Mesenteric fat pad (tissue), 1 donor: Measurements from ENCODE around the gene SPACA9. TPM values are rescaled to one million over a fixed set of nuclear protein-coding genes. Genes with fewer than 3 reads are reported as not detected.

Experiments
- DNase-seq: peaks from one replicate; pipeline ENCODE4 v3.0.0-alpha.2; 2020; ENCODE audit warnings: low spot score
- total RNA-seq: library from RNA; stranded (reverse); fragmentation: NEBNext Ultra II Directional; extraction: Animal tissue kit (Norgen Biotek cat#: 25700); gene quantifications from one replicate; pipeline ENCODE4 v1.2.1, GENCODE V29; 2021
- donor health status: DM: yes; HTN: yes; CAD: no.

The SPACA9 gene
- total RNA-seq, 1 donor from 2014 or later = 3.9 TPM

DNA sequence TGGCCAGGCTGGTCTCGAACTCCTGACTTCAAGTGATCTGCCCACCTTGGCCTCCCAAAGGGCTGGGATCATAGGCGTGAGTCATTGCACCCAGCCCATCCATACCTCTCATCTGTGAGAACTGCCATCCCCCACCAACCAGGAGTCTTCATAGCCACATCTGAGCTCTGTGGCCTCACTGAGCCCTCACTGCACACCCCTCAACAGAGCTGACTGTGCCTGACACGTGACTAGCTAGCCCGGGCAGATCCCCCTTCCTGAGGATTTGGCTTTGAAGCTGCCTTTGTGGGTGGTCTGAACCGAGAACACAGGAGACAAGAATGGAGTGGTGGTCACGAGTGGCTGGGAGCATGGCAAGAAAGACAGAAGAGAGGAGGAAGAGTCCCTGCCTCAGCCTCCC, 16.2 kb upstream of the SPACA9 start:
- no peak for DNase-seq

DNA sequence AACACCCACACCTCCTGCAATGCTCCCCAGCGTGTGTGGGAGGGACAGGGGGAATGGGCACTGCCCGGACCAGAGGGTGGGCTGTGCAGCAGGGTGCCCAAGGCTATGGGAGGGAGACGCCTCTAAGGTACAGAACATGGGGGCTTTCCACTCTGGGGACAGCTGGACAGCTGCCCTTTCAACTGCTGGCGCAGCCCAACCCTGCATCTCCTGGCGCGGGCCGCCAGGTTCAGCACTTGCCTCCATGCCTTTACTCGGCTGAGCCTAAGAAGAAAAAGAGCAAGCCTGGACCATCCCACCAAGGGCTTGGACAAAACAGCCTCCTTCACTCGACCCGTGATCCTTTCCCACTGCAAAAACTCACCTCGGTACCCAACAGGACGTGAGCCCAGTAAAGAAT, 15.6 kb upstream of the SPACA9 start:
- DNase-seq = no peak

DNA sequence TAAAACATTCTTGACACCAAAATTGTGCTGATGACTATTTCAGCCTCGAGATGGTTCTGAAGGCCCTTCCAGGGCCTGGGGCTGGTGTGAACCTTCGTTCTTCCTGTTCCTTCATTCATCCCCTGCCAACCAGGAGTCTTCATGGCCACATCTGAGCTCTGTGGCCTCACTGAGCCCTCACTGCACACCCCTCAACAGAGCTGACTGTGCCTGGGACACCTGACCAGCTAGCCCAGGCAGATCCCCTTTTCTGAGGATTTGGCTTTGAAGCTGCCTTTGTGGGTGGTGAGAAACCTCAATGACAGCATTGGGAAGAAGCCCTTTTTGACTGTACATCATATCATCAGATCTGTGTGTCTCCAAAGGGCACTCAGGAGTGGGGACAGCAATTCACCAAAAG, 14.4 kb upstream of the SPACA9 start:
- DNase-seq = no peak

DNA sequence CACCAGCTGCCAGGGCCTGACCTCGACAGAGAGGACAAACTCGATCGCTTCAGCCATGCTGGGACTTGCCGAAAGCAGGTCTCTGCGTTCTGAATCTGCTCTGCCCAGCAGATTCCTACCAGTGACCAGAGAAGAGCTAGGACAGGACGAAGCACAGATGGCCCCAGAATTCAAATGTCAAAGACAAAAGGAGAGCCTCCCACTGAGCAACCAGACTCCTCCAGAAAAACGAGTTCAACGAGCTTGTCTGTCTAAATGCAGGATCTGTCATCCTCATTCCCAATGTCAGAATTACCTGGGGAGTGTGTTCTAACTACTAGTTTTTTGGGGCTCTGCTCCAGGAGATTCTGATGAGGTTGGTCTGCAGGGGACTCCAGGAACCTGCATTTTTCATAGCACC, 14.0 kb upstream of the SPACA9 start:
- DNase-seq = no peak

DNA sequence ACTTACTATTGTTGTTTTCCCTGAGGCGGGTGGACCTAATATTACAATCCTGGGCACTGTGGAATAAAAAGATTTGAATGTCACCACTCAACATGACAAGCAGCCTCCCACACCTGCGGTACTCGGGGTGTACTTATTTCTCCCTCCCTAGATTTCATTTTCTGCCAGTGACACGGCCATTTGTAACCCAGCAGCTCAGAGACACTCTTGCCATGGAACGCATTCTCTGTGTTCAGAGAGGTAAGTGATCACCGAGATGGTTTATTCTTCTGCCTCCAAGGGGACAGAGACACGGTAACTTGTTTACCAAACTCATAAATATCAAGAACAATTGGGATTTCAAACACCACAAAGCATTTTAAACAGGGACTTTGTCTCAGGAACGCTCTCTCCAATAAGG, 11.8 kb upstream of the SPACA9 start:
- DNase-seq = no peak

DNA sequence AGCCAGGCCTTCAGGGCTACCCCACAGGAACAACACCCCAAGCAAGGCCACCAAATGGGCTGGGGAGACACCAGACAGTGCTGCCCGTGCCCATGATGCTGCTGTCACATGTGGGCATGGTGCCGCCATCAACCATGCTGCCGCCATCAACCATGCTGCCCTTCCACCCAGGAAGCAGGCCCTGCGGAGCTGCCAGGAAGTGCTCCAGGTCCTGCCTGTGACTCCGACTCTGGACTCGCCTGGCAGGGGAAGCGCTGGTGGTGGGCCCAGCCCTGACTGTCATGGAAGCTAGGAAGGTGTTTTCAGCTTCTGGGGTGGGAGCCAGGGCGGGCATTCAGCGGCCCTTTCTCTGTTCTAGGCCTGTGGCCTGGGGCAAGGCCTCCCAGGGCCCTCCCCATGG, 9.4 kb upstream of the SPACA9 start:
- no peak for DNase-seq

DNA sequence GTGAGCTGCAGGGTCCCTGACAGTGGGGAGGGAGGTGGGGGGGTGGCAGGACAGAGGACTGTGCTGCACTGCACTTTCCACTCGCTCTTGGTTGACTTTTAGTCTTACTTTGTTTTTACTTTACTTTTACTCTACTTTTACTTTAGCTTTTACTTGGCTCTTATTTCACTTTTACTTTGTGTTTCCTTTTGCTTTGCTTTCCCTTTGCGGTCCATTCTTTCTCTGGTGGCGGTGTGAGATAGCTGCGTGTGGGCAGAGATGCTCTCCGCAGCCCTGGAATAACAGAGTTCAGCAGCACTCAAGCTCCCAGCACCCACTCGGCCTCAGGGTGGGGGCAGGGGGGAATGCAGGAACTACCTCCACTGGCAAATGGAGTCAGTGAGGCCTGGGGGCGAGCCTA, 5.3 kb upstream of the SPACA9 start:
- no peak for DNase-seq

DNA sequence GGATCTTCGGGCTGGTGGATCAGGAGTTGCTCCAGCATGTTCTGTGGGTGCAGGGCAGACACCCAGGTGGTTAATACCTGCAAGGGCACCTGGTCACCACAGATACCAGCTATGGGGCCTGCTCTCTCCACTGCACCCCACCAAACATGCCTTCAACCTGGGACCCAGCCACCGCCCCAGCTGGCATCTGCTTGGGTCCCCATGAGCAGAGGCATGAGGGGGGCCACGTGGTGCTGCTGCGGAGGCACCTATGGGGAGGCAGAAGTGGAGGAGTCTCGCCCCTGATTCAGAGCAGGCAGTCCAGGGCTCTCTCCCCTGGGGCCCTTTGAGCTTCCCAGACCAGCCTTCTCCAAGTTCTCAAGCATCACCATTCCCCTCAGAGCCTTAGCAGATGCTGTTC, 3.5 kb upstream of the SPACA9 start:
- no peak for DNase-seq

DNA sequence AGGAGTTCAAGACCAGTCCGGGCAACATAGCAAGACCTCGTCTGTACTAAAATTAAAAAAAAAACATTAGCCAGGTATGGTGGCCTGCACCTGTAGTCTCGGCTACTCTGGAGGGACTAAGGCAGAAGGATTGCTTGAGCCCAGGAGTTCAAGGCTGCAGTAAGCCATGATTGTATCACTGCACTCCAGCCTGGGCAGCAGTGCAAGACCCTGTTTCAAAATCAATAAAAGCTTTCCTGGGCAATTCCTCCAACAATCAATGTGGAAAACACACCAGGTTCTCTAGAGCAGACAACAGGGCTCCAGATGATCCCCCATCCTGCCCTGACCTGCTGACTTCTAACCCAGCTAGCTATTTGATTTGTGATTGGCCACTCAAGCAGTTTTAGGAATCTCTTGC, 1.8 kb upstream of the SPACA9 start:
- DNase-seq = no peak

DNA sequence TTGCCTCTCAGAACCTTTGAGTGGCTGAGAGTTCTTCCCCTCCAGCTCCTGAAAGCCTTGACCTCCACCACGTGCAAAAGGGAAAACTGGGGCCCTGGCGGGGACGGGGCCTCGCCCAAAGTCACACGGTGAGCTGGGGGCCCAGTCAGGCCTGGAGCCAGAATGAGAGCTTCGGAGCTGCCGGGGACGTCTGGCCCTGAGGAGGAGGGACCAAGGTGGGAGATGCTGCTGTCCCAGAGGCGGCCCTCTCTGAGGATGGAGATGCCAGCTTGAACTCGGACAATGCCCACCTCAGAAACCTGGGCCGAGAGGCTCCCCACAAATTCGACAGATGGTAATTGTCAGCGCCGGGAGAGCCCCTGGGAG, 1.3 kb upstream of the SPACA9 start:
- no peak for DNase-seq

DNA sequence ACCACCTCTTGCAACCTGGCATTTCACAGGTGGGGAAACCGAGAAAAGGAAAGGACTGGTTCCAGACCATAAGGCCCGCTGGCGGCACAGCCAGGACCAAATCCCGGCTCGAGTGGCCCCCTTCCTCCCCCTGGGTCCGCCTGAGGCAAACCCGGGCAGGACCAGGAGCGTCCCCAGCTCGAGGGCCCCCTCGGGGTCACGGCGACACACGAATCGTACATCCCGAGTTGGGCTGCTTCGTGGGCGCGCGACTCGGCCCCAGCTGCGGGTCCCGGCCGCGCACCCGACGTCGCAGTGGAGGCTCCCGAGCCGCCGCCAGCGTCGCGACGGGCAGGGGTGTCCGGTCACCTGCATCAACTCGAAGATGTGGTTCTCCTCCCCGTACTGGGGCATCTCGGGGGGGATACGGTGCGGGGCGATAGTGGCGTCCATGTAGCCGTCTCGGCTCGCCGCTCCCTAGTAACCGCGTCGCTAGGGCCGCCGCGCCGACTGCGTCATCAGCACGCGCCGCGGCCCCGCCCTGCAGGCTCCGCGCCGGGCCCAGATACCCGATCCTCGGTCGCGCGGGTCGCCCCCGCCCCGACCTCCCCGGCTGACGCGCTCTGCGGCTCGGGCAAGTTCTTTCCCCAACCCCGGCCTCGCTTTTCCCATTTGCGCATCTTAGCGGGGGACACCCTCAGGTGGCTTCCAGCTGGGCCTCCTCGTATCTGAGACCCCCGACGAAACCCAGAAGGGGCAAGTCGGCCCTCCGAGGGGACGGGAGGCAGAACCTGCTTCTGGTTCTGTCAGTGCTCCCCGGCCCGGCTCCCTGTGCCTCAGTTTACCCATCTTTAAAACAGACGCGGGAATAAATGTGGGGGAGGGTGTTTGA, 639 bp upstream of the SPACA9 start, which contains the start of gene AK8:
Gene AK8 (minus strand): TSS at position 461 of the 871 bp plus-strand sequence. CDS start 29 bp downstream, at position 432.
- peak; percentile 92 for DNase-seq

DNA sequence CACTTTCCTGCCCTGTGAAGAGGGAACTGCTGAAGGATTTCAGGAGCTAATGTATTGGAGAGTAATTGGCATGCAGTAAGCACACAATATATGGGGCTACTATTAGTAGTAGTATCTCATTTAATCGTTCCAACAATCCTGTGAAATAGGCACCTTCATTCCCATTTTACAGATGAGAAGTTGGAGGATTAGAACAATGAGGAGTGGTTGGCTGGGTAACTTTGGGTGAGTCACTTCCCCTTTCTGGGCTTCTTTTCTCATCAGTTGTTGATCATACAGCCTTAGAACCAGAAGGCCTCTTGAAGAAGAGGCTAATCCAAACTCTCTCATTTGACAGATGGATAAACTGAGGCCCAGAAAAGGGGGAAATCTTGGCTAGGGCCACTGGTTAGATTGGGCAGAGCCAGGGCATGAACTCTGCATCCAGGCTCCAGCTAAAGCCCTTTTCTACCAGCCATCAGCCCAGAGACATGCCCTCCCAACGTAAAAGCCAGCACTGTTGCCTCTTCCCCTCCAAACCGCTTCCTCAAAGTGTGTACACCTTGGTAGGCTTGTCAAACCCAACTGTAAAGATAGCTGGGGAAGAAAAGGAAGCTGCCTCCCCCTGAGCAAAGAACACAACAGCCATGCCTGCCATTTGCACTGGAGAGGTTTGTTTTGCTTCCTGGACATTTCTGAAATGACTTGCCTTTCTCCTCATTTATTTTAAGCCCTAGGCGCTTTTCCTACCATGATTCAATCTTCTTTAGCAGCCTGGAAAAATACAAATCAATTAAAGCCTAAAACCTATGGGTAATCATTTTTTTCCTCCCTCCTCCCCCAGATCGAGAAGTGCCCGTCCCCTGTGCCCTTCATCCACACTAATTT, 992 bp downstream of the SPACA9 start:
- no peak for DNase-seq

DNA sequence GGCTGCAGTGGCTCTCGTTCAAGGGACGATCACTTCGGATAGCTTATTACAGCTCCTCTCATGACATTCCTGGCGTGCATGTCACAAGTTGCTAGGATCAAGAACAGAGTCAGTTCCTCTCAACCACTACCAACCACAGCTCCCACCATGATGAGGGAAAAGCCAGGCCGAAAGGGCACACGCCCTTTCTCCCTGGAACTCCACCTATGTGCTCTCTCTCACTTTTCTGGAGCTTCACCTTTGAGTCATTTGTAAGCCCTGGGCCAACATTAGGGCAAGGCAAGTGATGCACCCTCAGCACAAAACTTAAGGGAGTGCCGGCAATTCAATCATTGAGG, 1.6 kb downstream of the SPACA9 start:
- DNase-seq = no peak

DNA sequence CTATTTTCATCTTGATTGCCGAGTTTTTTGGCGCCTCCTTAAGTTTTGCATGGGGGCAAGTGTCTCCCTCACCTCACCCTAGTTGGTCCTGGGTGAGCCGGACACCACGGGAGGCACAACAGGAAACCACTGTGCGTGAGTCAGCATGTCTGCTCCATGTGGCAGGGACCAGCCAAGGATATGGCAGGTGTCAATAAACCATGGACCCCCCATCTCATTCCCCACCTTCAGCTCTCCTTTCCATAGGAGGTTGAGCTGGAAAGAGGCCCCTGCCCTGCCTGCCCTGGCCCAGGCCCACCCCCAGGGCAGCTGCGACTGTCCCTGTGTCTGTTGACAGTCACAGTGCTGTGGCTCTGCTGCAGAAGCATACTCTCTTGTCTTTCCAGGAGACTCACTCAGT, 3.1 kb downstream of the SPACA9 start:
- no peak for DNase-seq

DNA sequence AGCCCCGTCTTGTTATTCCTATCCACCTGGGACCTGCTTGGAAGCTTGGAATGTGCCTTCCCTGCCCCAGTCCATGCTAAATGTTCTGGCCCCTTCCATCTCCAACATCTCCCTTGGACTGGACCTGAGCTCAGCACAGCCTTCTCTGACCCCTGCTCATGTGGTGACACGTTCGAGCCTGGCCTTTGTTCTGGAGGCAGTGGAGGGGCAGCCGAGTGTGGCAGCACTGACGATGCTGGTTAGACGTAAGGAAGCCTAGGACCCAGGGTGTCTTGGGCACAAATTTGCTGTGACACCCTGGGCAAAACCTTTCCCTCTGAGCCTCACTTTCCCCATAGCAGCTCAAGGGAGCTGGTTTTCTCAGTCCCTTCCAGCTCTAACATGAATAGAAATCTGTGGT, 3.9 kb downstream of the SPACA9 start:
- no peak for DNase-seq

DNA sequence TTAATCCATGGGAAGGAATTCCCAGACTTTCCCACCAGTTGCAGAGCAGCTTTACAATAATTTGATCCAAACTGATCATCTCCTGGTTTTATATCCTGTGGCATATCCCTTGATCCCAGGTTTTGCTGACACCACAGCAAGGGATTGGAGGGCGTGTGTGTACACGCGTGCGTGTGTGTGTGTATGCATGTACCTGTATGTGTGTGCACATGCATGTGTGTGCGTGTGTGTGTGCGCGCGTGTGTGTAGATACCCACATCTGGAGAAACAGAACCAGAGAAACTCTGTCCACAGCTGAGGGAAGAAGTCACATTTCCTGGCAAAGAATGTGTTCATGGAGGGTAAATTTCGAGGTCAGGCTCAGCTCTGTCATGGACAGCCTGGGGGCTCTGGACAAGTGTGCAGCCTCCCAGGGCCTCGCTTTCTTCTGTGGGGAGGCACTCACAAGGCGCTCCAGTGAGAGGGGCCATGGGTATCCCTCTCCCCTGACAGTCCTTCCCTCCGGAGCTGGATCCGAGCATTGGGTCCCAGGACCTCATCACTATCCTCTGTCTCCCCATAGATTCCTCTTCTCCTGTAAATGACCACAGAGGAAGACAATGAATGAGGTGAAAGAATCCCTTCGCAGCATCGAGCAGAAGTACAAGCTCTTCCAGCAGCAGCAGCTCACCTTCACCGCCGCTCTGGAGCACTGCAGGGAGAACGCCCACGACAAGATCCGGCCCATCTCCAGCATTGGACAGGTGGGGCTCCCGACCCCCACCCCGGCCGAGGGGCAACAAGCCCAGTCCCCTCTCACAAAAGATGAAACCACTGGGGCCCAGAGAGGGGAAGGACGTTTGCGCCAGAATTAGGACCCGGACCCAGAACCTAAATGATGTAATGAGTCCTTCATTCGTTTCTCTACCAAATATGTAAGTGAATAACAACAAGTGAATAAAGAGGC, 4.9 kb downstream of the SPACA9 start:
- DNase-seq = no peak

DNA sequence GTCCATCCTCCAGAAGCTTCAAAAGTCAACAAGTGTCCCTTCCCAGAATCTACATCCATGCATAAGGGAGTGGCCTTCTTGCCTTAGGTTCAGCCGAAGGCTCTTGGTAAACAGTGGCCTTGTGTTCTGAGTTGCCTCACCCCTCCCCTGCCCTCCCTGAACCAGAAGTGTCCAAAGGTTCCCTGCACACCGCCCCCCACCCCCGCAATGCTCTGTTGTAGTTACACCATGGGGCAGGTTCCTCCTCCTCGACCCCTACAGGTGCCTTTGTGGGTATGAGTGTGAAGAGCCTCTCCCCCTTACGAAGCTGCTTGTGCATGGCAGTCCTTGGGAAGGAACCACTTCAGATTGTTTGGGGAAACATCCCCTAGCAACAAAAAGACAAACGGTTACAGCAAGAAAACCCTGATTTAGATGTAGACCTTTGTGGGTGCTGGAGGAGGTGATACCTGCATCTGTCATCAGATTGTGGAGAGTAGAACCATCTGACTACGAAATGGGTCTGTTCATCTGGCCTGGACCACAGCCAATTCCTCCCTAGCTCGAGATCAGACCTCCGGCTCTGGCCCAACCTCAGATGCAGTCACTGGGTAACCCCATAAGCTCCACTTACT, 7.1 kb downstream of the SPACA9 start:
- DNase-seq = no peak

DNA sequence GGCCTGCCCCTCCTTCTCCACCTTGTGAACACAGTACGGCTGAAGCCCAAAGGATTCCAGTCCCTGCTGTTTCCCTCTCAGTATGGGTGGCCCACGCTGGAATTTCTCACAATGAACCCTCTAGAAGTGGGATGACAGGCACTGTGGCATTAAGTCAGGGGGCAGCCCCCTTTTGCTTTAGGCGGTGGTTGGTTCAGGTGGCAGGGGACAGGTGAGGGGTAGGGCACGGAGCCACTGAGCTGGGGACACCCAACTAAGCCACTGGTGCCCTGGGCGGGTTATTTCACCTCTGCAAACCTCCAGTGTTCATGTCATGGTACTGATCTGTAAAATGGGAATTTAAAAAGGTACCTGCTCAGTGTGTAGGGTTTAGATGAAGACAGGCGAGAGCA, 7.6 kb downstream of the SPACA9 start:
- DNase-seq = no peak

DNA sequence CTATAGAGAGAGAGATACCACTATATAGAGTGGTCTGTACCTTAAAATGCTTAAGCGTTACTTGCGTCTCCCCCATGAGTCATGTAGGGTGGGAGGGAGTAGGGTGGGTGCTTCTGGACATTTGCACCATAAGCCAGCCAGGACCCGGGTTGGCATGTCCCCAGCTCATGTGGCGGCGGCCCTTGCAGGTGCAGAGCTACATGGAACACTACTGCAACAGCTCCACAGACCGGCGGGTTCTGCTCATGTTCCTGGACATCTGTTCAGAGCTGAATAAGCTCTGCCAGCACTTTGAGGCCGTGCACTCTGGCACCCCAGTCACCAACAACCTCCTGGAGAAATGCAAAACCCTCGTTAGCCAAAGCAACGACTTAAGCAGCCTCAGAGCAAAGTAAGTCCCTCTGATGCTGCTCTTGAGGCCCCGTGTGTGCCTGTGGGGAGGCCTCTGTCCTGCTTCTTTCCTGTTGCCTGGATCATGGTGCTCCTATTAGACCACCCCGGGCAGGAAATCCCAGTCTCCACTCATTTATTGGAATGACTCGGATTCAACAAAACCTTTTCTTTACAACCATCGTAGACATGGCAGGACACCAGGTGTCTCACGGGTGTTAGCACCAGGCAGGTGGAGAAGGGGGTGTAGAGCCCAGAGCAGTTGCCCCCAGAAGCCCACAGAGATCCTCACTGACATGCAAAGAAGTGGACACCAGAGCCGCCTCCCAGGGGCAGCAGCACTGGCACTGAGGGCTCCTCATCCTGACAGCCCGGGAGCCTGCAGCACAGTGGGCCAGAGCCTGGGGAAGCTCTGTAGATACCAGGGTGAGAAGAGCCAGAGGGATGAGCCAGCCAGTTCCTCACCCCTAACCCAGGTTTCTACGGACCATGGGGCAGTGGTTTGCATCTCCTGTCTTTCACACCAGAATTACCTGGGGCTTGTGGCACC, 8.8 kb downstream of the SPACA9 start:
- DNase-seq = no peak

DNA sequence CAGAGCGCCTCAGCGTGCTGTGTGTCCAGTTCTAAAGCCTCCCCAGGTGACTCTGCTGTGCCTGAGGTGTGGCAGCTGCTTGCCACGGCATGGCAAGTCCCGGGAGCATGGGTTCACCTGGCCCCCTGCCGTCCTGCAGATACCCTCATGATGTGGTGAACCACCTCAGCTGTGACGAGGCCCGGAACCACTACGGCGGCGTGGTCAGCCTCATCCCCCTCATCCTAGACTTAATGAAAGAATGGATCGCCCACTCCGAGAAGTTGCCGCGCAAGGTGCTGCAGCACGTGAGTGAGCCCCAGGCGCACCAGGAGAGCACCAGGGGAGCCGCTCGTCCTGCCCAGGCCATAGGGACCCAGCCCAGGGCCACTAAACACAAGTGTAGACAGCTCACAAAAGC, 9.5 kb downstream of the SPACA9 start:
- DNase-seq = no peak
